NCI-H2171 (cell line): ENCODE measurements around the gene CCNF.

Experiments used
- DNase-seq: peaks from one replicate; lab custom pipeline; 2025; lab: John Stamatoyannopoulos, UW

Gene CCNF

DNA sequence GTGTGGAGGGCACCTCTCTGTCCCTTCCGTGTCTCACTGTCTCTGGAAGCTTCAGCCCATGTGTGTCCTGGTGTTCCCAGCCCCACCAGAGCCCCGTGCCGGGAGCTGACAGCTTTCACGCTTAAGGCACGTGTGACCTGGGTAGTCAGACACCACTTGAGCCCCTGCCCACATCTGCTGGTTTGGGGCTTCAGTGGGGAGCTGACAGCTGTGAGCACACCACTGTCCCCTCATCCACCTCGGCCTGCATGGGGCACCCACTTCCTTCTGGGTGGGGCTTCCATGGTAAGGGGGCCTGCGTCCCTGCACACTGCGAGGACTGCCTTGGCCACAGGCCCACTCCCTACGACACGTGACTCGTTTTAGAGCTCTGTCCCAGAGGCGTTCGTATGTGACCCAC lies 28.0 kb downstream of the CCNF start:
- DNase-seq, result no peak

DNA sequence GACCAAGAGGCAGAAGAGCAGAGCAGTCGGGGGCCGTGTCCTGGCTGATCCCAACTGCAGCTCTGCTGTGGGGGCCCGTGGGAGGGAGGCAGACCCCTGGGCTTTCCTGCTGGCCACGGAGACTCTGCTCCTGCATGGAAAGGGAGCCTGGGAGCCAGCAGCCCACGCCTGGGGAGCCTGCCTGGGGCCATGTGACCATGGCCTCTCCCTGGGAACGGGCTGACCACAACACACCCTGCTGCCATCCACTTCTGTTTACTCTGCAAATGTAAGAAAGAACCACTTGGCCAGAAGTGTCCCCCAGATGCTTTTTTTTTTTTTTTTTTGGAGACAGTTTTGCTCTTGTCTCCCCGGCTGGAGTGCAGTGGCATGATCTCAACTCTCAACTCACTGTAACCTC lies 28.7 kb downstream of the CCNF start:
- no peak for DNase-seq

DNA sequence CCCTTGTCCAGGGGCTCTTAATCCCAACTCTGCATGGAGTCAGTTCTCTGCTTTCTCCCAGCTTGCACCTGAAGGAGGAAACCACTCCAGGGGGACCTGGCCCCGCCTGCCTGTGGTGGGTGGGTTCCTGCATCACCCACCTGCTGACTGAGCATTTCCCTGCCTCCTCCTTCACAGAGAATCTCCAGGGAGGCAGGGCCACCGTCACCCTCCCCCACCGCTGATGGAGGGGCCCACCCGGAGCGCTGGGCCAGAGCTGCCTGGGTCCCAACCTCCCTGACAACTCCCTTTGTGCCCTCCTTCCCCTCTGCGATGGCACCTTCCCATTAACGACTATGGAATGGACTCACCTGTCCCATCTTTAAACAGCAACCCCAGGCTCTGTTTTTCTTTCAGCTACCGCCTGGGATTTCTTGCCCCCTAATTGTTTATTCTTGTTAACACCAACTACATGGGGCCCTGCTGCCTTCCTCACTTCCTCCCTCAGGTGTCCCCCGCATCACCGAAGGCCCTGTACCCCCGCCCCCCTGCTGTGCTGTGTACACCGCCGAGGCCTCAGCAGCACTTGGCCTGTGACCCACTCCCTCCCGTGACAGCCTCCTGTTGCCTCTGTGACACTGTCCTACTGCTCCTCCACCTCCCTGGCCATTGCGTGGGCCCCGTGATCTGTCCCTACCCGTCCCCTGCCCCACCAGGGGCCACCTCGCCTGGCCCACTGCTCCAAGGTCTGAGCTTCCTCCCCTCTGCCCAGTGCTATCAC lies 29.8 kb downstream of the CCNF start:
- peak; percentile 27 for DNase-seq

DNA sequence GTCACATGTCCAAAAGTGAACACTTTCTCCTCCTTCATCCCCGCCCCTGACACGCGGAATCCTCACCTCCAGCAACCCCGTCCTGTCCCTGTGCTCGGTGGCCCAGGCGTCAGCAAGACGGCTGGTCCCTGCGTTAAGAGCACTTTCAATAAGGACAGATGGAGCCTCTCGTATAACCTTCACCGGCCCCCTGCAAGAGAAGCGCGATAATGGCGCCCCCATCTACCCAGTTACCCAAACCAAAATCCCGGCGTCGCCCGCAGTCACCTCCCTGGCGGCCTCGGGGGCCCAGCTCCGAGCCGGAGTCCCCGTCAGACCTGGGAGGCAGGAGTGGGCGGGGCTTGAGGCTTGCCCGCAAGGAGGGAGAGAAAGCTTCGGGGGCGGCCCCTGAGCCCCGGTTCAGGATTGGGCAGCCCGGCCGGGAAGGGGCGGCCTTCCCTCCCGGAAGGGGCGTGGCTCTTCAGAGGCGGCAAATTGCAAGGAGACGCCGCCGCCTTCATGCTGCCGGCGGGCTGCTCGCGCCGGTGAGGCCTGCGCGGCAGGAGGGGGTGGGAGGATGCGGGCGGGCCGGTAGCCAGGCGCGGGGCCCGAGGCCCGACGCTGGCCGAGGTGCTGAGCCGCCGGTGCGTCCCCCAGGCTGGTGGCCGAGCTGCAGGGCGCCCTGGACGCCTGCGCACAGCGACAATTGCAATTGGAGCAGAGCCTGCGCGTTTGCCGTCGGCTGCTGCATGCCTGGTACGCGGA lies 30.6 kb downstream of the CCNF start, which contains the start of gene TEDC2:
Gene TEDC2 (plus strand): TSS at position 463 of the 744 bp plus-strand sequence. CDS start 36 bp downstream, at position 499.
- DNase-seq, result peak; percentile 99

DNA sequence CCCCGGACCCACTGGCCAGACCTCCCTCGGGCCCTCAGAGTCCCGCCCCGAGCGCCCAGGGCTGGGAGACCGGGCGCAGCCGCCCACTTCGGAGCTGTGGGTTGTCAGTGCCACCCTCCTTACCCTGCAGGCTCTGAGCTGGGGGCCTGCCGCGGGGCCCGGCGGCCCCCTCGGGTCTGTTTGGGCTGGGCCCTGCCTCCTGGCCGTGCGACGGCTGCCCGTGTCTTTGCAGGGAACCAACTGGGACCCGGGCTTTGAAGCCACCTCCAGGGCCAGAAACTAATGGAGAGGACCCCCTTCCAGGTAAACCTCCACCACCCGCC lies 31.1 kb downstream of the CCNF start:
- DNase-seq, result no peak

DNA sequence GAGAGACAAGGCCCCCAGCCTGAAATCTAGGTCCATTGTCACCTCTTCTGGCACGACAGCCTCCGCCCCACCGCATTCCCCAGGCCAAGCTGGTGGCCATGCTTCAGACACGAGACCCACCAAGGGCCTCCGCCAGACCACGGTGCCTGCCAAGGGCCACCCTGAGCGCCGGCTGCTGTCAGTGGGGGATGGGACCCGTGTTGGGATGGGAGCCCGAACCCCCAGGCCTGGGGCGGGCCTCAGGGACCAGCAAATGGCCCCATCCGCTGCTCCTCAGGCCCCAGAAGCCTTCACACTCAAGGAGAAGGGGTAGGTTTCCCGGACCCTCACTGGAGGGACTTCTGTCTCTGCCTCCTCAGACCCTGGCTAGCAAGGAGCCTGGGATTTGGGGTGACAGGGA lies 31.7 kb downstream of the CCNF start:
- DNase-seq, result no peak

DNA sequence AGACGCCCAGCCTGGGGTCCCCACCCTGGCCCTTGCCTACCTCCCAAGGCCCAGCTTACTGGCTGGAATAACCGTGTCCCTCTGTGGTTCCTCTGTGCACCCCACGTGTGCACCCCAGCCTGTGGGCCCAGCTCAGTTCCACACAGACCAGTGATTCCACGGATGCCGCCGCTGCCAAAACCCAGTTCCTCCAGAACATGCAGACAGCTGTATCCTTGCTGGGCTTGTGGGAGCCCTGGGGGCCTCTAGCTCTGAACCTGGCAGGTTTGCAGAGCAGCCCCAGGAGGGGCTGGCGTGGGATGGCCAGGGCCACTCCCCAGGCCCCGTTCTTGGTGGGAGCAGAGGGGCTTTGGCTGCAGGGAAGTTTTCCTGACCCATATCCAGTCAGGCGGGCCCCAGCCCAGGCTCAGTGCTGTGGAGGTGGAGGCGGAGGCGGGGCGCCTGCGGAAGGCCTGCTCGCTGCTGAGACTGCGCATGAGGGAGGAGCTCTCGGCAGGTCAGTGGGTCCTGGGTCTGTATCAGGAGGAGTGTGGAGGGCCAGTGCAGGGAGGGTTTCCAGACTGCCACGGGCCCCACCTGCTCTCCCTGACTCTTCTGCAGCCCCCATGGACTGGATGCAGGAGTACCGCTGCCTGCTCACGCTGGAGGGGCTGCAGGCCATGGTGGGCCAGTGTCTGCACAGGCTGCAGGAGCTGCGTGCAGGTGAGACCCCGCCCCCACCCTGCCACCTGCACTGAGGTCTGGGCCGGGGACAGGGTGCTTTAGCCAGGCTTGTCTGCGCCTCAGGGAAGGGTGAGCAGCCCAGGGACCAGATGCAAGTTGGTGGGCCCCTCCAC lies 33.0 kb downstream of the CCNF start:
- no peak for DNase-seq

DNA sequence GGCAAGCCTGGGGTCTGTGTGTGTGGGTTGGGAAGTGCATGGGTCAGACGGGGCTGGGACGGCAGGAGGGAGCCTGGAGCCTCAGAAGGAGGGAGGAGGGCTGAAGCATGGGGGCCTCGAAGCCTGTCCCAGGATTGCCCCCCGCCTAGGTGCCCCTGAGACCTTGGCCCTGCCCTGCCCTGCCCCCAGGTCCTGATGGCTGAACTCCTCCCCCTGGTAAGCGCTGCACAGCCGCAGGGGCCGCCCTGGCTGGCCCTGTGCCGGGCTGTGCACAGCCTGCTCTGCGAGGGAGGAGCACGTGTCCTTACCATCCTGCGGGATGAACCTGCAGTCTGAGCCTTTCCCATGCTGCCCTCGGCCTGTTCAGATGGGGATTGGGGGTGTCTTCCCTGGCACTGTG lies 35.1 kb downstream of the CCNF start:
- peak; percentile 62 for DNase-seq

DNA sequence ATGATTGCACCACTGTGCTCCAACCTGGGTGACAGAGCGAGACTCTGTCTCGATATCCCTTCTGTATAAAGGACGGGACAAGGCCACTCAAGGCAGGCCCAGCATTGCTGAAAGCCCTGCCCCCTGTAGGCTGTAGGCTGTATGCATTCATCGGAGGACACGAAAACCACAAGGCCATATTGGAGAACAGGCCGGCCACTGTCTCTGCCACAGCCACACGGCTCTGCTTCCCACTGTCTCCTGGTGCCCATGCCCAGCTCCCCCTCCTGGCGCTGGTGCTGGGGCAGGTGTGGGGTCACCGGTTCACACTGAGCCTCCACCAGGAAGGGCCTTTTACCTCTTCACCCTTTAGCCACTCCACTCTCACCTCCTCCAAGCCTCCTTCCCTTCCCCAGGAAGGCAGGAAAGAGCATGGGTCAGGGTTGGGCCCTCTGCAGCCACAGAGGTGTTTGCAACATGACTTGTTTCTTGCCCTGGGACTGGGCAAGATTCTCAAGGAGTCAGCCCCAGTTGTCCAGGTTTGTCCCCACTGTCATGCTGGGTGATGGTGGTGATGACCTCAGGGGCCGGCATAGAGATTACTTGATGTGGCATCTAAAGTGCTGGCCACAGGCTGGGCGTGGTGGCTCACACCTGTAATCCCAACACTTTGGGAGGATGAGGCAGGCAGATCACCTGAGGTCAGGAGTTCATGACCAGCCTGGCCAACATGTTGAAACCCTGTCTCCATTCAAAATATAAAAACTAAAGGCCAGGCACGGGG lies 36.6 kb downstream of the CCNF start:
- no peak for DNase-seq

DNA sequence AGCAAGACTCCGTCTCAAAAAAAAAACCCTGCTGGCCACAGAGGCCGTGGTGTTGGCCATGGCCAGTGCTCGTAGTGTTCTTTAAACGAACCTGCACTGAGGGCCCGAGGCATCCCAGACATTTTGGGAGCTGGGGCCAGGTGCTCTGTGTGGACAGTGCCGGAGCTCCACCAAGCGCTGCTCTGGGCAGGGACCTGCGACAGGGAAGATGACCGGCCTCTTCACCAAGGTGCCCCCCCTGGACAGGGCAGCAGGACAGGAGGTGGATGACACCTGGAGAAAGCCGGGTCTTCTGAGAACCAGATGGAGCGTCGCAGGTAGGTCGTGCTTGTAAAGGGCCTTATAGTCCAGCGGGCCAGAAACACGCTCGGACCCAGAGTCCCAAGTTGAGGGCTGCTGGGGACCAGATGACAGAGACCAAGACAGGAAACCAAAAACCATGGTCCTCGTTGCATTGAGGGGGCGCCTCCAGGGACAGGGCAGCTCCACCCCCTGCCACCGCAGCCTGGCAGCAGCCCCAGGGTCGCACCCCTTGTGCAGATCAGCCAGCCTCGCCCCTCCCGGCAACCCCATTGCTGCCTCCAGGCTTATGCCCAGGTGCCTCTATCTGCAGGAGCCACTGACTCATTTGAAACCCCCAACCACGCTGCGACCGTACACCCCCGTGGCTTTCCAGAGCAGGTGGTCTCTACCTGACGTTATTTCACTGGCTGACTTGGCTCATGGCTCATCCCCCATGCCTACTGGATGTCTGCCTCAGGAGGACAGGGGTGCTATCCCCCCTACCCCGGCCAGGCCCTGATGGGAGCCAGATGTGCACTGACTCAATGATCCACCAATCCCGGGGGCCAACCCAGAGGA lies 37.6 kb downstream of the CCNF start:
- DNase-seq, result no peak

DNA sequence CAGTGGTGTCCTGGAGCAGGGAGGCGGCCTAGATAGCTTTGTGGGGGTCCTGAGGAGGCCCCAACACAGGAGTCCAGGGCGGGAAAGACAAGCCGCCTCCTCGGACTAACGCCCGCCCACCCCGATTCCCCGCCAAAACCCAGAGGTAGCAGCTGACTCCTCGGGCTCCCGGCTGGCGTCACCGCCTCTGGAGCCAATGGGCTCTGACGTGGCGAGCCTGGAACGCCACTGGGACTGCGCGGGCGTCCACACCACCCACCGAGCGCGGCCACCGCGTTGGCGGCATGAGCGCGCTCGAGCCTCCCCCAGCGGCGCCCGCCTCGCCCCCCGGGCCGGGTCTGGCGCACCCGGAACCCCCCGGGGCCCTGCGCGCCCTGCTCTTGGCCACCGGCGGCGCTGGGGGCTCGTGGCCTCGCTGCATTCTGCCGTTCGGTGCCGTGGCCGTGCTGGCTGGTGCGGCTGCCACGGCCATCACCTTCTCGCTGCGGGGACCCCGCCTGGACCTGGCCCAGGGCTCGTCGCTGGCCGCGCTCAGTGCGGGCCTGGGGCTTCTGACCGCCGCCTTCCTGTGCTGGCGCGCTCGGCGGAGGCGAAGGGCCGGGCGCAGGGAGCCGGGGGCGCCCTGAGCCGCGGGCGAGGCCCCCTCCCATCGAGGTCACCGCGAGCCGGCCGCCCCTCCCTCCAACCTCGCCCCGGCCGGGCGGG lies 38.4 kb downstream of the CCNF start:
- peak; percentile 92 for DNase-seq

DNA sequence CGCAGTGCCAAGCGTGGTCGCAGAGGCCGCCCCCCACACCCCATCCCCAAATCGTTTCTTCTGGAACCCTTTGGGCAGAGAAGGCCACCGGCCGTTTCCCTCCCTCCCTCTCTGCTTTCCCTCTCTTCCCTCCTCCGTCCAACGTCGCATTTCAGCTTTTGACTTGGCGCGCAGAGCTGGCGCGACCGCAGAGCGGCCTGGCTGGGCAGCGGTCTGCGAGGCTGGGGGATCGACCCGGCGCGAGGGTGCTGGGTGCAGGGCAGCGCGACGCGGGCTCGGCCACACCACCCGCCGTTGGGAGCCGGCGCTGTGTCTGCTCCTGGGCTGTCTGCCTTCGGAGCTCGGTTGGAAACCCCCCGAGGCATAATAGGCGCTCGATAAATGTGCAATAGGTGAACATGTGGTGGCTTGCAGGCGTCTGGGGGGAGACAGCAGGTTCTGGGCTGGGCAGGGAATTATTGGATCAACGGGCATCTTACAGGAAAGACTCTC lies 39.0 kb downstream of the CCNF start:
- DNase-seq, result peak; percentile 86

DNA sequence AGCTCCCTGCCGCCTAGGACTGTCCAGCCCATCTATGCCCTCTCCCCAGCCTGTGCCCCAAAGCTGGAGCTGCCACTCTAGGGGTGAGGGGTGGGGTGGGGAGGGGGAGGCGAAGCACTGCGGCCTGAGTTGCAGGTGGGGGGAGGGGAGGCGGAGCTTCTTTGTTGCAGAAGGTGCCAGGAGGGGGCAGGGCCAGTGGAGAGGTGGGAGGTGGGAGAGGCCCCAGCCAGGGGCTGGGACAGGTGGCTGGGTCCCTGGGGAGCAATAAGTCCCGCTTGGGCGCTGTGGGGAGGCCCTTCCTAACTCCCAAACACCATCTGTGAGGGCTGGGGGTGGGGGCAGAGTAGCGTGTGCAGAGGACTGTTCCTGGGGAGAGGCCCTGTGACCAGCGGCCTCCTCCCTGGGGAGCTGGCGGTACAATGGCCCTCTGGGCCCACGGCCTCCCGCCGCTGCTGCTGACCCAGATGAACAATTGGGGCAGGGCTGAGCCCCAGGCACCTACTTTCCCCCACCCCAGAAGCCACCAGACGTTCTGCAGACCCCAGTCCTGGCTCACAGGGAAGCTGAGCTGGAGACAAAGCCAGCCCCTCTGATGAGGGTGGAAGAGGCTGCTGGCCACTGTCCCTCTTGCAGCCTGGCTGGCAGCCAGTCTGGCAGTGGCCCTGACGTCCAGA lies 39.6 kb downstream of the CCNF start:
- DNase-seq, result peak; percentile 99

DNA sequence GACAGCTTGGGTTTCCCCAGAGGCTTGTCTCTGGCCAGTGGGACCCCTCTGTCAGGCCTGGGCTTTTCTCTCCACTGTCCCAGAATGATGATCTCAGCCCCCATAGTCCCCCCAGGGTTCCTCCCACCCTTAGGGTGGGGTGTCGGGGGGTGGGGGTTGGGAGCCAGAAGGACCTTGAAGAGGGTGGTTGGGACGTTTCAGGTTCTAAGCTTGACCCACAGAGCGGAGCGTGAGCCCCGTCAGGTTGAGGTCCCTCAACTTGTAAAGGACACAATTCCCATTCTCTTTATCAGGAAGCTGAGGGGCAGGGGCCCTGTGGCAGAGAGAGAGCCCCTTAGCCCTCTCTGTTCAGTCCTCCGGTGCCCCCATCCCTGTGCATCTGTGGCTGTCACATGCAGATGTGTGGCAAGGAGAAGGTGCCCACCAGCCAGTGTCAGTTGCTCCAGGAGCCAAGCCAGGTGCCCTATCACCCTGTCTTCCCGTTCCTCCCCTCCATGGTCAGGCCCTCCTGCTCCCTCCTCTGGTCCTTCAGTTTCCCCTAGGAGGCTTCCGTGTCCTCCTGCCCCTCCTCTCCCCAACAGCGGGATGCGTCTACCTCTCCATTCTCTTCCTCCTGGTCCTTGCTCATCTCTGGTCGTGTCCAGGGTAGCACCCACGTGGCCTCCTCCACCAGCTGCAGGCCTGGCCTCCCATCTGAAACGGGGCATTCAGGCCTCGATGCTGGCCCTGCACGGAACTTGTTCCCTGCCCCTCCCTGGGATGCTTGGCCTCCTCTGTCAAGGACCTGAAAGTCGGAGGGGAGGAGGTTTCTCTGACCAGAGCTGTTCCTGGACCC lies 40.4 kb downstream of the CCNF start:
- no peak for DNase-seq

DNA sequence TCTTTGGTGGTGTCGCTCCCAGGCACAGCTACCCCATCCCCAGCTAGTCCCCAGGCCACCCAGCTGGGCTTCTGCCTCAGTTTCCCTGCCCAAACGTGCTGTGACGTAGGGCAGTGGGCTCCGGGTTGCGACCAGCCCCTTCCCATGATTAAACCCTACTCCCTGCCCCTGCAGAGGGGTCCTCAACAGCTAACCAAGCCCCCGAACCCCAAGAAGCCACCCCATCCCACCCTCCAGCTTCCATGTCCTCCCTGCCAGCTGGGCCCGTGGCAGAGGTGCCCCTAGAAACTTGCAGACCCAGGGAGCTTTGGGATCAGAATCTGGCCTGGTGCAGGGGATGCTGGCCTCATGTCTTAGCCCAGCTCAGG lies 41.0 kb downstream of the CCNF start:
- no peak for DNase-seq

DNA sequence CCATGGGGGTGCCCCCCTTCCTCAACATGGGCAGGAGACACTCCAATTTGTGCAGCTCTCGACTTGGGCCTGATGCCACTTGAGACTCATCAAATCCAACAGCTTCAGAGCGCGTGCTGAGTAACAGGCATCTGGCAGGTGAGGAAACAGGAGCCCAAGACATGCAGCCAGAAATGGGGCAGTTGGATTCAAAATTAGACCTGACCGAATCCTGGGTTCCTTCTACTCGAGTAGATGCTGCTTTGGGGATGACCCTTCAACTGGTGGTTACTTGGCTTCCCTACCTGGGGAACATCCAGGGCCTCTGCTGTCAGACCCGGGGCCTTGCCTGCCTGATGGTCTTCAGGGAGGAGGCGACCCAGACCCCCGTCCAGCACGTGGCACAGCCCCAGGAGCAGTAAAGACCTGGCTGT lies 41.4 kb downstream of the CCNF start:
- peak; percentile 79 for DNase-seq

DNA sequence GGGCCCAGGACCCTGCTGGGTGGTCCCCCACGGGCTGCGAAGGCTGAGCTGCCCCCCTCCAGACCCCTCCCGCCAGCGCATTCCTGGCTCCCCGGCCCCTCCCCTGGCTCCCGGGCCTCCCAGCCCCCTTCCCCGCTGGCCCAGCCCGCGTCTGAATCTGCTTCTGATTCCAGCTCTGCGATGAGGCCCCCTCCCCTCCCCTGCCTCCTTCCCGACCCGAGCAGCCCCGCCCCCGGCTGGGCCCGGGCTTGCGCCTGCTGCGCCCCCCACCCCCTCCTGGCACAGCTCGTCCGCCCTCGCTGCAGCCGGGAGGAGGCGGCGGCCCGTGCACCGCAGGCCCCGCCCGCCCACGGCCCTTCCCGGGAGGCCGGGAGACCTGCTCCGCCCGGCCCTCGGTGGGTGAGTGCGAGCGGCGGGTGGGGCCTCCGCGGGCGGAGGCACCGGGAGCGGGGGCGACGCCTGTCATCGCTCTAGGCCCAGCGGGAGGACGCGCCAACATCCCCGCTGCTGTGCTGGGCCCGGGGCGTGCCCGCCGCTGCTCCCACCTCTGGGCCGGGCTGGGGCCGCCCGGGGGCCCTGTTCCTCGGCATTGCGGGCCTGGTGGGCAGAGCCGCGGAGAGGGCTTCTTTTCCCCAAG lies 41.9 kb downstream of the CCNF start, which contains the start of gene NTN3:
Gene NTN3 (plus strand): TSS at position 282 of the 637 bp plus-strand sequence. CDS start 405 bp downstream, outside the sequence.
- DNase-seq, result peak; percentile 89
